GM19463 (cell line): Measurements from ENCODE around the gene ANXA4.
"Not testable (repeated sequence)": the region's sequence is repeated elsewhere in the genome, so short reads cannot be mapped to it uniquely, and the experiment has no call there.

ENCODE experiments used
- ATAC-seq: cut with Tn5 transposase; IDR thresholded peaks from one replicate; pipeline ENCODE4 v1.9.1; 2021; ENCODE audit warnings: mild to moderate bottlenecking, moderate library complexity; ENCODE audit not compliant: unreplicated experiment

The ANXA4 gene

DNA sequence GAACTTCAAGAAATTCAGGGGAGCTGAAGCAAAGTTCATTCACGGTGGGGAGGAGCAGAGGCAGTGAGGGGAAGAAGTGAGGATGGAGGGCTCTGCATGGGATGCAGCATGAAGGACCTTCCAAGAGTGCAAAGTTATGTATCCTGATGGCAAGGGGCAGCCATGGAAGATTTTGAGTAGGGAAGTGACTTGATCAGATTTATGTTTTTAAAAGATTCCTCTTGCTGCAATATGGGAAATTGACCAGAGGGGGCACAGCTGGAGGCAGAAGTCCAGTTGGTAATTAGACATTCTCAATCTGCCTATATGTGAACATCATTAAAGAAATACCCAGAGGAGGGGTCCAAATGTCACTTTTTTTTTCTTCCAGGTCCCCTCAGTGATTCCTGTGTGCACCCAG, 21.5 kb upstream of the ANXA4 start:
- no peak for ATAC-seq

DNA sequence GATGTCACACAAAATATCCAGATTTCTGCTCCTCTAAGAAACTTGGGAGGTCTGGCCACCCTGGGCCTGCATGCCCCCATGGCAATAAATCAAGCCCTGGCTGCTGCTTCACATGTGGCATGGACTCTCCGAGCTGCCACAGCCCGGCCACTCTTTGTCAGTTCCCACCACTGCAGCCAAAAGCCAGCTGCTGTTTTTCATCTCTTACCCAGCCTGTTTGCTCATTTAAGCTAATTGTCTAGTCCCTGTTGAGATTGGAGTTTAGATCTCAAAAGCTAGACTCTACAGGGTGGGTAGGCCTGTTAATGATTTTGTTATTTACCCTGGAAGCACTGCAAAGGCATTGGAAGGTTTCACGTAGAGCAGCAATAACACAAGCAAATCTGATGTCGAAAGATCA, 20.9 kb upstream of the ANXA4 start:
- no peak for ATAC-seq

DNA sequence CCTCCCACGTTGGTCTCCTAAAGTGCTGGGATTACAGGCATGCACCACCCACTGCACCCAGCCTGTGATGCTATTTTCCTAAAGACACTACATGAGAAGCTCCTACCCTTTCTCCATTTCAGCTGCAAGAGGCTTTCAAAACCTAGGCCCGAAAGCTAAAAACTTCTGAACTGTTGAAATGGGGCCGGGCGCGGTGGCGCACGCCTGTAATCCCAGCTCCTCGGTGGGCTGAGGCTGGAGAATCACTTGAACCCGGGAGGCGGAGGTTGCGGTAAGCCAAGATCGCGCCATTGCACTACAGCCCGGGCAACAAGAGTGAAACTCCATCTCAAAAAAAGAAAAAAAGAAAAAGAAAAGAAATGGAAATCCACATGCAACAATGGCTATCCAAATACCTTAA, 18.1 kb upstream of the ANXA4 start:
- no peak for ATAC-seq

DNA sequence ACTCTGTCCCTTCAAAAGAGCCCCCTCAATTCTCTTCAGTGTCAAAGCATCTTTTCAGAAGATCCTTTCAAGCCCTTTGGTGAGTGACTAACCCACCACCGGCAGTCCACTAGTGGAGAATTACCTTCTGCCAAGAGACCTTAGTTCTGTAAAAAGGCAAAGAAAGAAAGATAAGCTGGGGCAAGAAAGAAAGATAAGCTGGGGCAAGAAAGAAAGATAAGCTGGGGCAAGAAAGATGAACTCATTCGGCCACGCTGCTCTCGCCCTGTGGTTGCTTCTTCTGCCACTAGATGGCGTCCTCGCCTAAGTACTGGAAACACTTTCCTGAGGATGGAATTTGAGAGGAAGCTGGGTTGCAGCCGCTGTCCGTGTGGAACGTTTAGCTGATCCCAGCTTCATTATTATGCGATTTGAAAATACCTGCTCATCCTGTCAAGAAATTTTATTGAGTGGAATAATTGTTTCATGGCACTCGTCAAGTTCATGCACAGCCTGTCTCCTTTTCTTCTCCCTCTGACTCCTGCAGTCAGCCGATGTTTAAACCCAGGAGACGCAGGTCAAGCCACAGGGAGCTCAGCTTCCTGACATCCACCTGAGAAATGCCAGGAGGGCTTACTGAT, 17.3 kb upstream of the ANXA4 start:
- ATAC-seq: peak; percentile 61

DNA sequence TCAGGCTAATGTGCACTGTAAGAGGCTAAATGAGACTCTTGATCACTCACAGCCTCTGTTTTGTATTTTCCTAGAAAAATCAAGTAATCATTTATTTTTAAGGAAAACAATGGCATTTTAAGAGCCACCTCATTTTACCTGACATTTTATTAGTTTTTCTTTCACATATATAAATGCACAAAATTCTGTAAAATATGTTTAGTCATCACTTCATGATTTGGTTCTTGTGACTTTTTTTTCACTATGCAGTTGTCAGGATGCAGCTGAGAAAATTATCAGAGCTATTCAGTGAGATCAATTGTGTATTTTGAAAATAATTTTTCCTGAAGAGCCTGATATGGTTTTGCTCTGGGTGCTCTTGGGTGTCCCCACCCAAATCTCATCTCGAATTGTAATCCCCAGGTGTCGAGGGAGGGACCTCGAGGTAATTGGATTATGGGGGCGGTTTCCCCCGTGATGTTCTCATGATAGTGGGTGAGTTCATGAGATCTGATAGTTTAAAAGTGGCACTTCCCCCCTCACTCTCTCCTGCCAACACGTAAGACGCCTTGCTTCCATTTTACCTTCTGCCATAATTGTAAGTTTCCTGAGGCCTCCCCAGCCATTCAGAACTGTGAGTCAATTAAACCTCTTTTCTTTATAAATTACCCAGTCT, 16.1 kb upstream of the ANXA4 start:
- no peak for ATAC-seq

DNA sequence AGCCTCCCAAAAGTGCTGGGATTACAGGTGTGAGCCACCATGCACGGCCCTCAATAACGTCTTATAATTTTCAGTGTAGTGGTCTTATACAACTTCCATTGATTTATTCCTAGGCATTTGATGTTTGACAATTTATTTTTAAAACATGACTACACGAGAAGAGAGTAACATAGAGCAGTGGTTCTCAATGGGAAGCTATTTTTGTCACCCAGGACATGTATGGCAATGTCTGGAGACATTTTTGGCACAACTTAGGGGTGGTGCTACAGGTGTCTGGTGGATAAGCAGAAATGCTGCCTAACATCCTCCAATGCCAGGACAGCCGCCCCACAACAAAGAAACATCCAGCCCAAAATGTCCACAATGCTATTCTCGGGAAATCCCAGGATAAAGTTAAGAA, 12.7 kb upstream of the ANXA4 start:
- ATAC-seq: no peak

DNA sequence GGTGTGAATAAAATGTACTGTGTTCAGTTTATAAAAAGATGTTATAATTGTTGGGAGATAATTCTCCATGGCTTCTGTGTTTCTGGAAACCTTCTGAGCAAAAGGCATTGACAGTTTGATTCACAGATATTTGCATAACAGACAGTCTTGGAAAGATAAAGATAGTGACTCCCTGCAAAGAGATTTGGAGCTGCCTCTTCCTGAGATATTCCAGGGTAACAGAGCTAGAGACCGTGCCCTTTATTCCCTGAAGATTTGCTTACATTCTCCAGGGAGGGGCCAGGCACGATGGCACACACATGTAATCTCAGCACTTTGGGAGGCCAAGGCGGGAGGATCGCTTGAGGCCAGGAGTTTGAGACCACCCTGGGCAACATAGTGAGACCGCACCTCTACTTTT, 12.2 kb upstream of the ANXA4 start:
- ATAC-seq: no peak

DNA sequence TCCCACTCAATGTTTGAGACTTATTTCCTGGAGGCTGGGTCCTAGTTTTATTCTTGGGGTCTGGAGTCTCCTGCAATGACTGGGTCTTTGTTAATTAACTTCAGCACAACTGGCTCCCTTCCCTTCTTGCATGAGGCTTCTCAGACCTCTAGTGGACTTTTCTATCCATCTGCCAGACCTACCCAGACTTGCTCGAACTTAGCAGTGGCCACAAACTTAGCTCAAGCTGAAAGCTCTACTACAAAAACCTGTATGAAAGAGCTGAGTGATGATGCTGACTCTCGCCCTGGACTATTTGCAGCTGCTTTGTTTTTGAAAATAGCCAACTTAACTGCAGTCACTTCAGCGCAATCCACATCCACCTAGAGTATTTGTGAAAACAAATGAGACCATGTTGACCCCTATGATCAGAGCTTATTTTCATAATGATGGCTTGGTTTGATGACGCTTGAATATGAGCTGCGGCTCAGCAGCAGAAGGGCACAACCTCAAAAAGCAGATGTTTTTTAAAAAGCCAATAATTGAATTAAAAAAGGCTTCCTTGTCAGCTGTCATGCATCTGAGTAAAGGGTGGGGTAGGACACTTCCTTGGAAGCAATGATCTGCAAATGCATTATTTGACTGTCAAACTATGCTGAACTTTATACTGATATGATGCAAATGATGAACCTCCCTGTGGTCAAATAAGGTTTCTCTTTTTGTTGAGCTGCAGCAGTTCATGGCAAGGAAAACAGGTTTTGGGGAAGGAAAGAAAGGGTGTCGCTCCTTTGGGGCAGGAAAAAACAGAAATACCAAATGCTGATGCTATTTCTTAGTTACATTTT, 10.6 kb upstream of the ANXA4 start:
- ATAC-seq: no peak

DNA sequence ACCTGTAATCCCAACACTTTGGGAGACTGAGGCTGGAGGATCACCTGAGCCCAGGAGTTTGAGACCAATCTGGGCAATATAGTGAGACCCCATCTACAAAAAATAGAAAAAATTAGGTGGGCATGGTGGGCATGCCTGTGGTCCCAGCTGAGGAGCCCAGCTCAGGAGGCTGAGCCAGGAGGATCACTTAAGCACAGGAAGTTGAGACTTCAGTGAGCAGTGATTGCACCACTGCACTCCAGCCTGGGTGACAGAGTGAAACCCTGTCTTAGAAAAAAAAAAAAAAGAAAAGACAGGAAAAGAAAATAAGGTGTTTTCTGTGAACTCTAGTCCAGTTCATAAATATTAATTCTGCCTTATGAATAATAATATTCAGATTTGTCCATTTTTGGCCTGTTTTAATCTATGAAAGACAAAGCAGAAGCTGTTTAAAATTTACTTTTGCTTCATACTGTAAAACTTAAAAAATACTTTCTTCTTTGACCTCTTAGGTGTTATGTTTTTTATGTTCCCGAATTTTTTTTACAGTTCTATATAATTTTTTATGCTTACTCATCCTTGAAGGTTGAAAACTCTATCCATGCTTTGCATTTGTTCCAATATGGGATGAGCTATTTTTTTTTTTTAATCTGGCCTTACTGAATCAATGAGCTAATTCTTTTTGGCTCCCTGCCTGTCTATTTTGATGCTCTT, 8.4 kb upstream of the ANXA4 start:
- ATAC-seq: no peak

DNA sequence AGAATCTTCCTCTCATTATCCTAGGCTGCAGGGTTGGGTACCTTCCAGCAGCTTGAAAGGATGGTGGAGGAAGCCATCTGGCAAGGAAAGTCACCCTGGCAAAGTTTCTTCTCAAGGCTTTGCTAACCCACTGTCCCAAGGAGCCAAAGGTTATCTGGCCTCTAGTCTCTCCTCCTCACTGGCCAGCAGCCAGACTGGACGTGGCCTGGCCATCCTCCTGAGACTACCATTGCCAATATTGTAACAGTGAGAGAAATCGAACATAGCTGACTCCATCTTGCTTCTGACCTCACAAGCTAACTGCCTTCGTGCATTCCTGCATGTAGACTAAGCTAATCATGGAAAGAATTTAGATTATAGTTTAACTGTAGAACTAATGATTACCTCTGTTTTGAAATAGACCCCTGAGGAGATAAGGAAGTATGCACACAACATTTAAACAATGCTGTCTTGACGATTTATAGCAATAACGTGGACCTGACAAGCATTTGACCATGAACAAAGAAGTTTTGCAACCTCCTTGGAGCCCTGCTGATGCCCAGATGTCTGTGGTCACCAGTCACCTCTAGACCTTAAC, 7.8 kb upstream of the ANXA4 start:
- ATAC-seq: no peak

DNA sequence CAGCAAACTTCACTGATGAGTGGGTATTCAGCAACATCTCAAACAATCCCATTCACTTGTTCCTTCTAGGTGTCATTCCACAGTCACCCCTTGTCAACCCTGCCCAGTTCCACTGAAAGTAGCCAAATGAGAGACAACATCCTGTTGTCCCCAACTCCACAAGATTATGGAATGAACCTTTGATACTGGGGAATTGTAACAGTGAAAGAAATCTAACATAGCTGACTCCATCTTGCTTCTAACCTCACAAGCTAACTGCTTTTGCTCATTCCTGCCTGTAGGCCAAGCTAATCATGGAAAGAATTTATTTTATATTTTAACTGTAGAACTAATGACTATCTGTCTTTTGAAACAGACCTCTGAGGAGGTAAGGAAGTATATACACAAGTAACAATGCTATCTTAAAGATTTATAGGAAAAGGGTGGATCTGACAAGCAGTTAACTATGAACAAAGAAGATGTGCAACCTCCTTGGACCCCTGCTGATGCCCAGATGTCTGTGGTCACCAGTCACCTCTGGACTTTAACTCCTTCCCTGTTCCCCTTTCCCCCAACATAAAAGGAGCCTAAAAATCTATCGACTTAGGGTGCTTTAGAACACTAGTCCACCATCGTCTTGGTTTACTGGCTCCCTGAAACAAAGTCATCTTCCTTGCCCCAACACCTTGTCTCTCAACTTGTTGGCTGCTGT, 6.9 kb upstream of the ANXA4 start:
- no peak for ATAC-seq

DNA sequence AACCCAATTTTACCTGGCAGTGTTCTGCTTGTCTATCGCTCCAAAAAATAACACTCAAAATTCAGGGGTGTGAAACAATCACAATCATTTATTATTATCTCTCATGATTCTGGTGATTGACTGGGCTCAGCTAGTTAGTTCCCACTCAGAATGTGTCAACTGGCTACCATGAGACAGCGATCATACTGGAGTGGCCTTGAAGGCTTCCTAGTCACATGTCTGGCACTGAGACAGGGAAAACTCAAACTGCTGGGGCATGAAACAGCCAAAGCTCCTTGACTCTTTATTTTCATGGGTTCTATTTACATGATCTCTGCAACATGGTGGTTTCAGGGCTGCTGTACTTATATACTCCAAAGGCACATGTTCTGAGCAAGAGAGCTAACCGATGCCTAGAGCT, 6.2 kb upstream of the ANXA4 start:
- ATAC-seq: no peak

DNA sequence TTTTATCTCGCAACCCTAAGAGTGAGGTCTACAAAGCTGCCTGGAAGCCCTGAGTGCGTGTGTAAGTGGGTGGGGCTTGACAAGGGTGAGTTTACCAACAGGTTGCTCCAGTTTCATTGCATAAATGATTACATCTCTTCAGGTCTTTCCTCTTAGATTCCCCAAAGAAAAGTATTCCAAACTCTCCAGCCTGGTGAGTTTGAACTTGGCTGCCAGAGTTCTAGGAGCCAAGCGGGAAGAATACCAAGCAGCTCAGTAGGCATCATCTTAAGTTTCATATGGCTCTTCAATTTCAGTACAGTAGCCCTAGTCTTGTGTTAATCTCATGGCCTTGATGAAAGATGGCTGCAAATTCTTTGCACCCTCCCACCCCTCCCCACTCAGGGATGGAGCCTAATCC, 3.8 kb upstream of the ANXA4 start:
- not testable (repeated sequence) for ATAC-seq

DNA sequence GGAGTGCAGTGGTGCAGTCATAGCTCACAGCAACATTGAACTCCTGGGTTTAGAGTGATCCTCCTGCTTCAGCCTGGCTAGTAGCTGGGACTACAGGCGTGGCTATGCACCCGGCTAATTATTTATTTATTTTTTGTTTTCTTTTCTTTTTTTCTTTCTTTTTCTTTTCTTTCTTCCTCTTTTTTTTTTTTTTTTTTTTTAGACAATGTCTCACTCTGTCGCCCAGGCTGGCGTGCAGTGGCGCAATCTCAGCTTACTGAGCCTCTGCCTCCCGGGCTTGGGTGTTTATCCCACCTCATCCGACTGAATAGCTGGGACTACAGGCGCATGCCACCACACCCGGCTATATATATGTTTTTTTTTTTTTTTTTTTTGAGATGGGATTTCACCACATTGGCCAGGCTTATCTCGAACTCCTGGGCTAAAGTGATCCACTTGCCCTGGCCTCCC, 1.4 kb upstream of the ANXA4 start:
- ATAC-seq: no peak

DNA sequence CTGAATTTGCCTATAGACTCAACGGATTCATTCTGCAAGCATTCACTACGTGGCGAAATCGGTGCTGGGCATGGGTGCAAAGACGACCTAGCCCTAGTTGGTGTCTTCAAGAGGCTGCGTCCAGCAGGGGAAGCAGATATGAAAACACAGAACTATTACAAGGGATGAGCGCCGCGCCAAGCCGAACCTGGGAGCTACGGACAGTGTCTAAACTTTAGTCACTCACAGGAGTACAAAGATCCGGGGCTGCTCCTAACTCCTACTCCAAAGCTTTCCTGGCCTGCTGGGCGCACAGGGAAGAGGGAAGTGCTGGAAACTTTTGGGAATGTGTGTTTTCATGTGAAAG, 732 bp upstream of the ANXA4 start:
- ATAC-seq: peak; percentile 31

DNA sequence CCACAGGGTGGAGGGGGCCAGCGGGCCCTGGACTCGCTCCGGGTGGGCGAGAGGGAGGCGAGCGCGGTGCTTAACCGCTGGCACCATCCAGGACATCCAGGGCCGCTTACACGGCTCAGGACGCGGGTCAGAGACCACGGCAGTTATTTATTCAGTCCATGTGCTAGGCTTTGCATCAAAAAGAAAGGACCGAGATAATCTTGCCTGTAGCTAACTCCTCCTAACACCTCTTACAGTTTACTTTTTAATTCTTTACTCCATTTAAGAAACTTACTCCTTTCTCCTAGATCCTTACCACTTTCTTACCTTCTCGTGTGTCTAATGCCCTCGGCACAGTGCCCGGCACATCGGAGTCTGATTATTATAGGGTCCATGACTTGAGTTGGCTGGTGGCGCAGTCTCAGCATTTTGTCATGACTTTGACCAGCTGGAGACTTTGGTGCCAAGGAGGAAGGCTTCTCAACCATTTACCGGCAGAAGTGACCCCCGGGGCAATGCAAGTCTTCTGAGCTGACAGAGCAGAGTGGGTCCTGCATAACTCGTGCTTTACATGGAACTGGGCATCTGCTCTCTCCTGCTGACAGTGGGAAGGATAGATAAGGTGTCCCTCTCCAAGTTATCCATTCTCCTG, 503 bp downstream of the ANXA4 start:
- peak; percentile 24 for ATAC-seq

DNA sequence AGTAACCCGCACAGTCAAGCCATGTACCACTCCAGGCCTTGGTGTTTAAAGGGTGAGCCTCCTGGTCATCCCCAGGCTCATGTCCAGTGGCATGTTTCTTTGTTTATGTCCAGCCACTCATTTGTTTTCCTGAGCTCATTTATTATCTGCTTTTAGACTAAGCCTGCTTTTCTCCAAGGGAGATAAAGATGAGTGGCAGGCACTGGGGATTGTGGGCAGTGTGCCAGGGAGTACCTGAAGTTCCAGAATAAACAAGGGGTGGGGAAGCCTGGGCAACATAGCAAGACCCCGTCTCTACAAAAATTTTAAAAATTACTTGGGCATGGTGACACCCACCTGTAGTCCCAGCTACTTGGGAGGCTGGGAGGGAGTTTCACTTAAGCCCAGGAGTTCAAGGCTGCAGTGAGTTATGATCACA, 1.9 kb downstream of the ANXA4 start:
- no peak for ATAC-seq

DNA sequence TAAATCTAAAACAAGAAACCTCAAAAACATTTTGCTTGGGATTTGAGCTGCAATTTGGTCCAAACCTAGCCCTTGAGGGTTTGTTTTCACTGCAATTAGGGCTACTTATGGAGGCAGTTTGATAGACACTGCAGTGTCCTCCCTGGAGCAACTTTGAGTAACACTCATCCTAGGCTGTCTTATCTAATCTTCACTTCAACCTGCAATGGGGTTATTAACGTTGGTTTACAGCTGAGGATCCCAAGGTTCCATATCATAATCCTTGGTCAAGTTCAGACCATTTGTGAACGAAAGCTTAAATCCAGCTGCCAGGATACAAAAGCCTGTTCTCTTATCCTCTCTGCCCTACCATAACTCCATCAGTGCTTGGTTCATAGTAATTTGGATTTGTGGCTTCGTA, 2.5 kb downstream of the ANXA4 start:
- no peak for ATAC-seq

DNA sequence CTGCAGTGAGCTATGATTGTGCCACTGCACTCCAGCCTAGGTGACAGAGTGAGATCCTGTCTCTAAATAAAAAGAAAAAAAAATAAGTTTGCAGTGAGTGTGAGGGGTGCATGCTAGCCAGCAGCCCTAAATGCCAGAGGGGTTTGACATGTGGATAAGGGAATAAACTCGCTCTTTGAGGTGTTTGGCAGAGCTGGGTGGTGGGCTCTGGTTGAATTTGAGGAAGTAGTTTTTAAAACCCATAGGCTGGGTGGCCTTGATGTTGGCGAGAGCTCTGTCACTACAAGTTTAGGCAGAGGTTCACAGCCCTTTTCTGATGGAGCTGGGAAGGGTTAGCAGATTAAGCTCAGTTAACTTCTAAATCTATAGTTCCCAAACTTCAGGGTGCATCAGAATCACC, 3.1 kb downstream of the ANXA4 start:
- no peak for ATAC-seq

DNA sequence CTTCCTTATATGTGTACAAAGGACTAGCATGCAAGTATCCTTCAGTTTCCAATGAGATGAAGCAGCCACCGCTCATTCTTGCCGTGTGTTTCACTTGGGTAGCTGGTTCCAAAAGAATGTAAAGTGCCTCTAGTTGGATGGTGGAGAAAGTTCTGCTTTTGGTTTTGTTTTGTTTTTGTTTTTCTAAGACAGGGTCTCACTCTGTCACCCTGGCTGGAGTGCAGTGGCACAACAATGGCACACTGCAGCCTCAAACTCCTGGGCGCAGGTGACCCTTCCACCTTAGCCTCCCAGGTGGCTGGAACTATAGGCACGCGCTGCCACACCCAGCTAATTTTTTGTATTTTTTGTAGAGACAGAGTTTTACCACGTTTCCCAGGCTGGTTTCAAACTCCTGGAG, 8.3 kb downstream of the ANXA4 start:
- no peak for ATAC-seq
